ENCODE data around the gene NCOA1. TPM values are rescaled to one million over a fixed set of nuclear protein-coding genes. Genes with fewer than 3 reads are reported as not detected.

NCOA1 gene
- polyA plus RNA-seq, 12 donors, result 88.8 to 465 (median 116) TPM

DNA sequence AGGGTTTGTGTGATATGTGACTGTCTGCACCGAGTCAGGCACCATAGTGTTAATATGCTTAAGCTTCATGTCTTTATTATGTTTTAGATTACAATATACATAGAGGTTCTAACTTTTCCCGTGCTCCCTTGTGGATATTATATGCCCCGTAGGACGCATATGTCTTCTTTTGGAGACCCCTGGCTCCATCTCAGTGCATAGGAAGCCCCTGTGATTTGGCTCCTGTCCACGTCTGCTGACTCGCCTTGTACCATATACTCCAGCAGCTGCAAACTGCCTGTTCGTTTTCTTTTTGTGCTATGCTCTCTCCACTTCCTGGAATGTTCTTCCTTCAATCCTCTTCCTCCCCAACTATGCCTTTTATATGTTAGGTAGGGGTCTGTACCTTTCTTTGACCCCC is 191.2 kb downstream of the NCOA1 start:
- peak; percentile 13 for DNase-seq

- no peak for DNase-seq
Measured at GRCh38 chr2:24683408-24683807, 192.4 kb downstream of the NCOA1 start.

DNA sequence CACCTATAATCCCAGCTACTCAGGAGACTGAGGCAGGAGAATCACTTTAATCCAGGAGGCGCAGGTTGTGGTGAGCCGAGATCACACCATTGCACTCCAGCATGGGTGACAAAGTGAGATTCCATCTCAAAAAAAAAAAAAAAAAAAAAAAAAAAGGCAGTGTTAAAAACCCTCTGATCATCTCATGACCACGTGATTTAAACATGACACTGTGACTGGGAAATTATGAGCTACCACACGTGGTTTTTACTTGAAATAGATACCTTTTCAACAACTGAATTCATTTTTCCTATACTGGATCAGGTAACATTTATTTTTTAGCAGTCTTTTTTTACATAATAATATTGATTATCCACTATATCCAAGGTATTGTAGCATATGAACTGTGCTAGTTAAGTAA is 199.5 kb downstream of the NCOA1 start:
- no peak for DNase-seq

GRCh38 chr2:24691806-24692205 is 200.8 kb downstream of the NCOA1 start:
- peak; percentile 31 for DNase-seq

GRCh38 chr2:24697792-24698191 is 206.7 kb downstream of the NCOA1 start:
- no peak for DNase-seq

DNA sequence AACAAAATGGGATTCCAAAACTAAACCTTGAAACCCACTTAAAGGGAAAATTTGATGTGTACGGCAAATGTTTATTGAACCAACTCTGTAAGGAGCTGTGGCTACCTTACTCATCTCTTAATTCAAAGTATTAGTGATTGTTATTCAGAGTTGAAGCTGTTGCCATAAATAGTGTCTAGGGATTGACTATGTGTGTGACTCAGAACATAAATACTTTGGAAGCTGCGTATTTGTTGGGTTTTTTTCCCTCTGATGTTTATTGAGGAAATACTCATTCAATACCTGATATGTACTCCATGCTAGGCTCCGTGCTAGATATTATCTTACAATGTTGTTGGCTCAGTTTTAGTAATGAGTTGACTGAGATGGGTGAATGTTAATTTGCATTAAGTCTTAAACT is 211.7 kb downstream of the NCOA1 start:
- DNase-seq, result no peak

DNA sequence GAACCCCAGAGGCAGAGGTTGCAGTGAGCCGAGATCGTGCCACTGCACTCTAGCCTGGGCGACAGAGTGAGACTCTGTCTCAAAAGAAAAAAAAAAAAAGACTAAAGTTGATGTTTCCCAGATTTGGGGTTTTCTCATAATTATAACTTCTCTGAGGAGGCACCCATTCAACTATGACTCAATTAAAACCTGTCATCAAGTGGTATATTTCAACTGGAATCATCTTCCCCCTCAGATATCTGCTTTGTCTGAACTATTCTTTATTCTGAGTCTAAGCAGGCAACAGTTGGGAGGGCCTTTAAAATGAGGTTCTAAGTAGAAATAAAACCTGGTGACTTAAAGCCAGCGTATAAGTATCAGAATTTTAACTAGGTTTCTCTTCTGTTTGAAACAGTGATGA is 213.6 kb downstream of the NCOA1 start:
- no peak for DNase-seq

DNA sequence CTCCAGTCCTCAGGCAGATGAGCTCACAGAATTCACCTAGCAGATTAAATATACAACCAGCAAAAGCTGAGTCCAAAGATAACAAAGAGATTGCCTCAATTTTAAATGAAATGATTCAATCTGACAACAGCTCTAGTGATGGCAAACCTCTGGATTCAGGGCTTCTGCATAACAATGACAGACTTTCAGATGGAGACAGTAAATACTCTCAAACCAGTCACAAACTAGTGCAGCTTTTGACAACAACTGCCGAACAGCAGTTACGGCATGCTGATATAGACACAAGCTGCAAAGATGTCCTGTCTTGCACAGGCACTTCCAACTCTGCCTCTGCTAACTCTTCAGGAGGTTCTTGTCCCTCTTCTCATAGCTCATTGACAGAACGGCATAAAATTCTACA is 216.1 kb downstream of the NCOA1 start:
- no peak for DNase-seq

DNA sequence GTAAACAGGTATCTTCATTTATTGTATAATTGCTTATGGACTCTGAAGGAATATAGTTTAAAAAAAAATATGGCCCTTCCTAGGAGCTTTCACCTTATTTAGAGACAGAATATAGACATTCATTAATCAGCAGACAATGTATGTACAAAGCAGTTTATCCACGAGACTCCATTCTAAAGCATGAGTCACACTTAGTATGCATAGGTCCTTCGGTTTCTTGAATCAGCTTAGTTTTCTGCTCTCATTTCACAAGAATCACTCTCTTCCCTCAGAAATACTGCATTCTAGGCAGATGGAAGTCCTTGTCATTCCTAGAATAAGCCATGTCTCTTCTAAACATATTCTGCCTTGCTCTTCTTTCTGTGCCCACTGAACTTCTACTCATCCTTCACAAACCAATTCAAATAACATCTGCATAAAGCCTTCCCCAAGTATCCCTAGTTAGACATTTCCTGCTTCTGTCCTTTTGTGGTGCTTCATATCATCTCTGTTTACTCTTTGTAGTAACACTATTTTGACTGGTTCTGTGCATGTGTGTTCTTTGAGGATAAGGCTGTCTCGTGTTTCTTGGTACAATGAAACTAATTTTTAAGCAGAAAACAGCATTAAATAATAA is 217.6 kb downstream of the NCOA1 start:
- no peak for DNase-seq

DNA sequence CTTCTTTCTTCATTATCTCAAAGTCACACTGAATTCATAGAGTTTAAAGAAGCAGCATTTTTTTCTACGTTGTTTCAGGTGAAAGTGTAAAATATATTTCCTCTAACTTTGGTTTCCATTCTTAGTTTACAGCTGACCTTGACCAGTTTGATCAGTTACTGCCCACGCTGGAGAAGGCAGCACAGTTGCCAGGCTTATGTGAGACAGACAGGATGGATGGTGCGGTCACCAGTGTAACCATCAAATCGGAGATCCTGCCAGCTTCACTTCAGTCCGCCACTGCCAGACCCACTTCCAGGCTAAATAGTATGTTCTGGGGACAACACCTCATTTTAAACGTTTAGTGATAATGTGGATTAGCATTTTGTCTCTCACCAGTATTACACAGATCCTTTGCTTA is 219.8 kb downstream of the NCOA1 start:
- DNase-seq, result no peak

DNA sequence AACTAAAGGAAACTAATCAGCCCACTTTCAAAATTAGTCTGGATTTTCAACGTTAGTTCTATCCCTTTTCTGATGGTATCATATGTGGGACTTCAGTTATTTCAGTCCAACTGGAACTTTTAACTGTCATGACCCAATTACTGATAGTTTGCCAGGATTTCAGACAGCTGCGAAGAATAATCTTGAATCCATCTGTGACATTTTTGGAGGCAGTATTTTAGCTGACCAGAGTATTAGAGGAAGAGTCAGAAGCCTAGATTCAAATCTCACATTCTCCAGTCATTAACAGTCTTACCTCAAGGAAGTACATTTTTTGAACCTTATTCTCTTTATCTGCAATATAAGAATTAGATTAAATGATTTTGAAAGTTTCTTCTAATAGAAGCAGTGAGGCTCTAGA is 220.8 kb downstream of the NCOA1 start:
- peak; percentile 68 for DNase-seq

DNA sequence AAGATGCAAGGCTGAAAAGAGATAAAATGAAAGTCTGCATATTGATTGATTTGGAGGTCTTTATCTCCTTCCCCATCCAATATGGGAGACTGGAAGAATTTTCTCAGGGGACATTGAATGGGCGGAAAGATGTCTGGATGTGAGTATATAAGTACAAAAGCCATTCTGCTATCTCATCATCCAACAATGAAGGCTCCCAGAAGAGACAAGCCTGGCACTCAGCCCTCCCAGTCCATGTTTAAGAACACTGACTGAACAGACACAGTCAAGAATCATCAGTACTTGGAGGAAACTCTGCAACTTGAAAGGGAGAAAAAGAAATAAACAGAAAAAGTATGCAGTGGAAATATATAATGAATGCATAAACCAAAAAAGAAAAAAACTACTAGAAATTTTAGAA is 221.2 kb downstream of the NCOA1 start:
- peak; percentile 60 for DNase-seq

GRCh38 chr2:24717263-24717951 is 226.4 kb downstream of the NCOA1 start:
- DNase-seq, result no peak

GRCh38 chr2:24720310-24720709 is 229.3 kb downstream of the NCOA1 start:
- no peak for DNase-seq

DNA sequence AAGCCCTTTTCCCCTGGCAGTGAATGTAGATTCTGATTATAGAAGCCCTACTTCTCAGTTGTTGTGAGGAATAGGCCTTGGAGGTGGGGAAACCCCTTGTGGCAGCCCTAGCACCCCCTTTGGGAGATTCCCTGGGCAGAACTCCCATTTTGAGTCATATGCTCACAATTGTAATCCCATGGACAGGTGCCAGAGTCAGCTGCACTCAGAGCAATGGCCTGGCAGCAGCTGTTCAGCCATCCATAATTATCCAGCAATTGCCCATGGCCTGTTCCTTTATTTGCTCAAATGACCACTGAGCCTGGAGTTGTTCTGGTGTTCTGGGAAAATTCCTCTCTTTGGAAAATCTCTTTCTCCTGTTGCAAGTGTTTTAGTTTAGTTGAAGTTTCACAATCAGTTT is 230.4 kb downstream of the NCOA1 start:
- DNase-seq, result peak; percentile 77

DNA sequence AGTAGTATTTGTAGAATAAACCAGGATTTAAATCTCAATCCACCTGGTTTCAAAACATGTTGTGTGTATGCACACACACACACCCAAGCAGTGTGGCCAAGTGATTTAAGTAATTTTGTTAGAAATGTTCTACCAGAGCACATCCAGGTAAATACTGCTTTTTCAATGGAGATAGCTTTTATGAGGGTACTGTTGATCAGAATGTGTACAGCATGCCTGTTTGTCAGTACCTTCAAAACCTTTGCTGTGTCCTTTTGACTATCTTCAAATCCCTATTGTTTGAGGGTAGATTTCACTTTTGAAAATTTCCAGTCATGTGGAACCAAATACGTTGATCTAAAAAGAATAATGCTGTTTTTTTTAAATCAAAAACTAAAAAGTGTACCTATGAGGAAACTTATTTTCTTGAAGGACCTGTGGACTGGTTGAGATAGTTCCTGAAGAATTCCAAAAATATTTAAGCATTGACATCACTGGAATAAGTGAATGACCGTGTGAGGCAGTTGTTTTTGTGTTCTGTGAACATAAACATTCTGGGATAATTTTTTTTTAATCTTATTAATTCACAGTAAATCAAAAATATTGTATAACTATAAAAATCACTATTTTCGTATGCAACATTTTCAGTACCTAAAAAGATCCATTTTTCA is 231.2 kb downstream of the NCOA1 start:
- no peak for DNase-seq

DNA sequence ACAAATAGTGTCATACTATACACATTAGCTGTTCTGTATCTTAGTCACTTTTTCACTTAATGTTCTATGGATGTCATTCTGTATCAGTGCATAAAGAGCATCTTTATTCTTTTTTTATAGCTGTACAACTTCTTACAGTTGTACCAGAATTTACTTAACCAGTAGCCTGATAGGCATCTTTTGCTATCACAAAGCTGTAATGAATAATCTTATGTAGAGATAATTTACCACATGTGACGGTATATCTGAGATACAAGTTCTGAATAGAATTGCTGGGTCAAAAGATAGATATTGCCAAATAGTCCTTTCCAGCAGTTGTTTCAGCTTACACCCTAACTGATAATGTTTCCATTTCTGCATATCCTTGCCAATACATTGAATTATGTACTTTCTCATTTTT is 232.1 kb downstream of the NCOA1 start:
- no peak for DNase-seq

- DNase-seq, result no peak
Measured at GRCh38 chr2:24723665-24724064, 232.6 kb downstream of the NCOA1 start.

GRCh38 chr2:24724111-24724775 is 233.2 kb downstream of the NCOA1 start:
- no peak for DNase-seq

- no peak for DNase-seq
Measured at GRCh38 chr2:24725956-24726355, 234.9 kb downstream of the NCOA1 start.

DNA sequence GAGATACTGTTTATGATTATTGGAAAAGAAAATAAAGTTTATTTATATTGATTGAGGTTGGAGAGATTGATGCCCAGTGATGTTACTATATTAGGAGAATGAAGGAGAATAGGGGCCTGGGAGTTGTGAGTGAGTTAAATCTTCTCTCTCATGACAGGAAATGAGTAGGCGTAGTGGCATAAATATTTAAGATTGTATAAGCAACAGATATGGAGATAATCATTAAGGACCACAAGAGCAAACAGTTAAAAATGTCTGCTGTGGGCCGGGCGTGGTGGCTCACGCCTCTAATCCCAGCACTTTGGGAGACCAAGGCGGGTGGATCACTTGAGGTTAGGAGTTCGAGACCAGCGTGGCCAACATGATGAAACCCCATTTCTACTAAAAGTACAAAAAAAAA is 239.4 kb downstream of the NCOA1 start:
- DNase-seq, result no peak

DNA sequence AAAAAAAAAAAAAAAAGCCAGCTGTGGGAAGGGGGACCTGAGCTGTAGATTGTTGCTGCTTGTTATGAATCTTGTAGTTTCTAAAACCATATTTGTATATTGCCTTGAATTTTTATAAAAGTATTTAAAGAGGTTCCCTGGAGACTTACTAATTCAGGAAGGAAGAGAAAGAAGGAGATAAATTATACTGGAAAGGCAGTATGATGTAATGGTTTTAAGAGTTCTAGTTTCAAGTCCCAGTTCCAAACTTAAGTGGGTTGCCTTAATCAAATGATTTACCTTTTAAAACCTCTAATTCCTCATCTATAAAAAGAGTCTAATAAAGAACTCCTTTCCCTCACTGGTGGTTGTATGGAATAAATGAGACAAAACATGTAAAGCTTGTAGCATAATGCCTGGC is 240.0 kb downstream of the NCOA1 start:
- DNase-seq, result no peak

- DNase-seq, result no peak
Measured at GRCh38 chr2:24731923-24732322, 240.9 kb downstream of the NCOA1 start.
